Activated CD4-positive, alpha-beta memory T cell treated with anti-CD3 and anti-CD28 coated beads, Interleukin-2, amount 10 ng/mL, durations not matched to agents 7 days and 5 days (primary cell): Measurements from ENCODE around the gene ACOXL. TPM values are rescaled to one million over a fixed set of nuclear protein-coding genes. Genes with fewer than 3 reads are reported as not detected.

Experiments used
- CTCF ChIA-PET: fragments of 350-600 bp; sonication (Branson Sonifier 250); formaldehyde crosslinking; loops from one replicate; lab custom pipeline; 2021; ENCODE audit warnings: antibody characterized with exemption, inconsistent platforms; lab: Charles Lee
- POLR2A ChIA-PET: fragments of 350-600 bp; sonication (Branson Sonifier 250); formaldehyde crosslinking; loops from one replicate; lab custom pipeline; 2021; ENCODE audit warnings: antibody characterized with exemption; lab: Charles Lee
- DNase-seq: peaks from one replicate; pipeline ENCODE4 v3.0.0-alpha.2; 2020
- H3K27ac Mint-ChIP-seq: one replicate; pipeline ENCODE4 v1.8.0; 2021; ENCODE audit warnings: mild to moderate bottlenecking, mixed read lengths
- H3K27me3 Mint-ChIP-seq: one replicate; pipeline ENCODE4 v1.8.0; 2021; ENCODE audit warnings: mixed read lengths
- H3K36me3 Mint-ChIP-seq: one replicate; pipeline ENCODE4 v1.8.0; 2021; ENCODE audit warnings: low read depth, mixed read lengths
- H3K4me1 Mint-ChIP-seq: one replicate; pipeline ENCODE4 v1.8.0; 2021; ENCODE audit warnings: mixed read lengths
- H3K4me3 Mint-ChIP-seq: one replicate; pipeline ENCODE4 v1.8.0; 2021; ENCODE audit warnings: mild to moderate bottlenecking, mixed read lengths
- H3K9me3 Mint-ChIP-seq: one replicate; pipeline ENCODE4 v1.8.0; 2021; ENCODE audit warnings: mixed read lengths
- total RNA-seq, 2 experiments: library from RNA; stranded (reverse); gene quantifications; one replicate each; pipeline ENCODE4 v1.2.3, GENCODE V29; 2021

ACOXL gene
- total RNA-seq, 2 experiments from 2014 or later, result 0.18 to 0.30 TPM

DNA sequence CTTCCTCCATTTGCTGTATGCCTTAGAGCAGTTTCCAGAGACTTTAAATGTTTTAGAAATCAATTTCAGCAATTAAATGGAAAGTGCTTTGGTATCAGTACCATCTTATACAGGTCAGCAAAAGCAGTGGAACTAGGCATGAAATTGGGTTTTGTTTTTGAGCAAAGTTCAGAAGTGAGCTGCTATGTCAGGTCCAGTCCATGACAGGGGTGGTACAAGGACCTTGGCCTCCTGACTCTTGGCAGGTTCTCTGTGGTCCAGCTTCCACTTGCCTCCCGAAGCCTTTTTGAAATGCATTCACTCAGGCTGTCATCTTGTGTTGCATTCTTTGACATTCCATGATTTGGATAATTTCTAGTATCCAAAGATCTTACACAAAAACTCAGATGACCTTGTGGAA lies 159.3 kb downstream of the ACOXL start:
- ChIA-PET CTCF (no interaction called here), POLR2A (no interaction called here)
- Mint-ChIP-seq H3K9me3 (no peaks in the 10 kb centered on the region), H3K27ac (no peak overlapping the region), H3K4me3 (no peak overlapping the region), H3K36me3 (no peaks in the 10 kb centered on the region), H3K27me3 (peaks cover 65% of the 10 kb centered on the region), H3K4me1 (no peaks in the 10 kb centered on the region)
- no peak for DNase-seq

- Mint-ChIP-seq H3K27ac (no peak overlapping the region), H3K9me3 (no peaks in the 10 kb centered on the region), H3K36me3 (no peaks in the 10 kb centered on the region), H3K4me3 (no peak overlapping the region), H3K27me3 (peaks cover 55% of the 10 kb centered on the region), H3K4me1 (no peaks in the 10 kb centered on the region)
- CTCF ChIA-PET, result no interaction called here
- POLR2A ChIA-PET, result no interaction called here
- DNase-seq, result no peak
These were observed 163.9 kb downstream of the ACOXL start for GRCh38 chr2:110896226-110896625.

- Mint-ChIP-seq H3K4me1 (no peaks in the 10 kb centered on the region), H3K4me3 (no peak overlapping the region), H3K27me3 (peaks cover 46% of the 10 kb centered on the region), H3K9me3 (no peaks in the 10 kb centered on the region), H3K36me3 (no peaks in the 10 kb centered on the region), H3K27ac (no peak overlapping the region)
- POLR2A ChIA-PET, result no interaction called here
- no peak for DNase-seq
- CTCF ChIA-PET, result no interaction called here
These were observed 165.6 kb downstream of the ACOXL start for GRCh38 chr2:110897966-110898365.

GRCh38 chr2:110900191-110900590 lies 167.8 kb downstream of the ACOXL start:
- ChIA-PET POLR2A (no interaction called here), CTCF (no interaction called here)
- Mint-ChIP-seq H3K9me3 (no peaks in the 10 kb centered on the region), H3K4me1 (no peaks in the 10 kb centered on the region), H3K36me3 (no peaks in the 10 kb centered on the region), H3K4me3 (no peak overlapping the region), H3K27me3 (peaks cover 34% of the 10 kb centered on the region), H3K27ac (no peak overlapping the region)
- no peak for DNase-seq

GRCh38 chr2:110903548-110903947 lies 171.2 kb downstream of the ACOXL start:
- DNase-seq, result no peak
- no peaks in the 10 kb centered on the region for H3K4me1 Mint-ChIP-seq
- no peak overlapping the region for H3K27ac Mint-ChIP-seq
- H3K27me3 Mint-ChIP-seq, result peaks cover 21% of the 10 kb centered on the region
- ChIA-PET POLR2A (no interaction called here), CTCF (no interaction called here)
- H3K4me3 Mint-ChIP-seq, result no peak overlapping the region
- H3K36me3 Mint-ChIP-seq, result no peaks in the 10 kb centered on the region
- H3K9me3 Mint-ChIP-seq, result no peaks in the 10 kb centered on the region

GRCh38 chr2:110904116-110904778 lies 171.9 kb downstream of the ACOXL start:
- no peak for DNase-seq
- POLR2A ChIA-PET, result no interaction called here
- H3K36me3 Mint-ChIP-seq, result no peaks in the 10 kb centered on the region
- CTCF ChIA-PET, result no interaction called here
- no peak overlapping the region for H3K4me3 Mint-ChIP-seq
- H3K4me1 Mint-ChIP-seq, result no peaks in the 10 kb centered on the region
- H3K27ac Mint-ChIP-seq, result no peak overlapping the region
- H3K27me3 Mint-ChIP-seq, result peaks cover 19% of the 10 kb centered on the region
- H3K9me3 Mint-ChIP-seq, result no peaks in the 10 kb centered on the region

DNA sequence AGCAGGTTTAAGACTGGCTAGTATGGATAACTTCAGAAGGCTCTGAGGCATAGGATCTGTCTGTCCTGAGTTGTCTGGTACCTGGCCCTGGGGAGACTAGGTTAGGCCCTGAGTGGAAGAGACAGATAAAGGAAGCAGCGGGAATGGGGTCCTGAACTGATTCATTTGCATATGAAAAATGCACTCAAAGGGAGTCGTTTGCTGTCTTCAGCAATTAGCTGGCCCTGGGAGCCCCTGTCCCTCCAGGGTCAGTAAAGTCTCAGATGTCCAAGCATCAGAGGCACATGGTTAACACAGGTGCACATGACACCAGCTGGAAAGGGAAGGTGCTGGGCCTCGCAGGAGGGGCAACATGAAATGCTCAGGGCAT lies 172.4 kb downstream of the ACOXL start:
- DNase-seq, result no peak
- Mint-ChIP-seq H3K4me1 (peaks cover under 1% of the 10 kb centered on the region), H3K36me3 (no peaks in the 10 kb centered on the region), H3K27me3 (peaks cover 18% of the 10 kb centered on the region), H3K27ac (no peak overlapping the region), H3K4me3 (no peak overlapping the region), H3K9me3 (no peaks in the 10 kb centered on the region)
- CTCF ChIA-PET, result no interaction called here
- POLR2A ChIA-PET, result no interaction called here

- Mint-ChIP-seq H3K36me3 (no peaks in the 10 kb centered on the region), H3K4me3 (no peak overlapping the region), H3K27ac (no peak overlapping the region), H3K27me3 (peaks cover 22% of the 10 kb centered on the region), H3K4me1 (peaks cover 4% of the 10 kb centered on the region), H3K9me3 (no peaks in the 10 kb centered on the region)
- no peak for DNase-seq
- POLR2A ChIA-PET, result no interaction called here
- CTCF ChIA-PET, result no interaction called here
These were observed 172.8 kb downstream of the ACOXL start for GRCh38 chr2:110905217-110905616.

DNA sequence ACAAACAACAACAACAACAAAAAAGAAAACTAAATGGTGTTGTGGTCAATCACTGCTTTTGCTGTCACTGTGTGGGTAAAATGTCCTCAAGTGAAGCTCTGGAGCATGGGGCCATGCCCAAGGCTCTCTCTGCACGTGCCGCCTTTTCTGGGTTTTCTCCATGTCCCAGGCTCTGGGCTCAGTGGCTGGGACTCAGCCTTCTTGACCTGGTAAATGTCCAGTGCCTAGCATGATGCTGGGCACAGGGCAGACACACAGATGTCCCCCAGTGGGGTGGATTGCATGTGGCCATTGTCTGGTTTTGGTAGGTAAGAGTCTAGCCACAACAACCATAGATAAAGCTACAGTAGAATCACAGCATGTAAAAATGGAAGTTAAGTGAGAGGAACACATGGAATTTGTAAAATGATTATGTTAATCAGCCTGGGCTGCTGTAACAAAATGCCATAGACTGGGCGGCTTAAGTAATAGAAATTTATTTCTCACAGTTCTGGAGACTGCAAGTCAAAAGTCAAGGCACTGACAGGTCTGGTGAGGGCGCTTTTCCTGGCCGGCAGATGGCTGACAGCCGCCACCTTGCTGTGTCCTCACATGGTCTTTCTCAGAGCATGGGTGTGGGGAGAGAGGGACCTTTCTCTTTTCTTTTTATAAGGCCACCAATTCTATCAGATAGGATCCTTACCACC lies 174.4 kb downstream of the ACOXL start:
- H3K36me3 Mint-ChIP-seq, result no peaks in the 10 kb centered on the region
- CTCF ChIA-PET, result no interaction called here
- POLR2A ChIA-PET, result no interaction called here
- peaks cover 24% of the 10 kb centered on the region for H3K27me3 Mint-ChIP-seq
- peaks cover 4% of the 10 kb centered on the region for H3K4me1 Mint-ChIP-seq
- no peak for DNase-seq
- no peak overlapping the region for H3K4me3 Mint-ChIP-seq
- H3K27ac Mint-ChIP-seq, result no peak overlapping the region
- H3K9me3 Mint-ChIP-seq, result peaks cover 7% of the 10 kb centered on the region

DNA sequence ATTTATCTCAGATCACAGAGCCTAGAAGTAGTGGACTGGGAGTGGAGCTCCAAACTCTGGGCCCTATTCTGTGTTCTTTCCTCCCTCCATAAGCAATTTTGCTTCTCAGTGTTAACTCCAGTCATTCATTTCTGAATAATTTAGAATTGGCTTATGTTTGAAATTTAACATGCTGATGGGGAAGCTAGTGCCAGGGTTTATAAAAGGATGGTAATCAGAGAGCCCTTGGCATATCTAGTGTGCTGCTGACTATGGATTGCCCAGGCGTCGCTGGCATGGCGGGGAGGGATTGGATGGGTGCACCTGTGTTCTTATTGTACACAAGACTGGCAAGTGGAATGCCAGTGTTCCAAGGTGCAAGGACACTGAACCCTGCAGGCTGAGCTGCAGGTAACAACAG lies 177.1 kb downstream of the ACOXL start:
- no peak overlapping the region for H3K4me3 Mint-ChIP-seq
- POLR2A ChIA-PET, result no interaction called here
- CTCF ChIA-PET, result no interaction called here
- H3K4me1 Mint-ChIP-seq, result peaks cover 4% of the 10 kb centered on the region
- peaks cover 19% of the 10 kb centered on the region for H3K9me3 Mint-ChIP-seq
- no peak for DNase-seq
- H3K27ac Mint-ChIP-seq, result no peak overlapping the region
- H3K27me3 Mint-ChIP-seq, result peaks cover 39% of the 10 kb centered on the region
- H3K36me3 Mint-ChIP-seq, result no peaks in the 10 kb centered on the region

GRCh38 chr2:110910423-110910822 lies 178.1 kb downstream of the ACOXL start:
- Mint-ChIP-seq H3K27ac (no peak overlapping the region), H3K36me3 (no peaks in the 10 kb centered on the region), H3K27me3 (peaks cover 43% of the 10 kb centered on the region), H3K9me3 (peaks cover 19% of the 10 kb centered on the region), H3K4me3 (no peak overlapping the region), H3K4me1 (peaks cover 4% of the 10 kb centered on the region)
- ChIA-PET CTCF (no interaction called here), POLR2A (no interaction called here)
- no peak for DNase-seq

GRCh38 chr2:110919738-110920137 lies 187.4 kb downstream of the ACOXL start:
- ChIA-PET POLR2A (no interaction called here), CTCF (no interaction called here)
- H3K36me3 Mint-ChIP-seq, result peaks cover 3% of the 10 kb centered on the region
- no peaks in the 10 kb centered on the region for H3K4me1 Mint-ChIP-seq
- H3K27ac Mint-ChIP-seq, result no peak overlapping the region
- no peak for DNase-seq
- H3K4me3 Mint-ChIP-seq, result no peak overlapping the region
- peaks cover 61% of the 10 kb centered on the region for H3K27me3 Mint-ChIP-seq
- H3K9me3 Mint-ChIP-seq, result no peaks in the 10 kb centered on the region

- Mint-ChIP-seq H3K4me3 (no peak overlapping the region), H3K4me1 (no peaks in the 10 kb centered on the region), H3K36me3 (peaks cover 11% of the 10 kb centered on the region), H3K9me3 (peaks cover 16% of the 10 kb centered on the region), H3K27me3 (peaks cover 19% of the 10 kb centered on the region), H3K27ac (no peak overlapping the region)
- CTCF ChIA-PET, result no interaction called here
- DNase-seq, result no peak
- POLR2A ChIA-PET, result no interaction called here
These were observed 193.1 kb downstream of the ACOXL start for GRCh38 chr2:110925479-110925878.

DNA sequence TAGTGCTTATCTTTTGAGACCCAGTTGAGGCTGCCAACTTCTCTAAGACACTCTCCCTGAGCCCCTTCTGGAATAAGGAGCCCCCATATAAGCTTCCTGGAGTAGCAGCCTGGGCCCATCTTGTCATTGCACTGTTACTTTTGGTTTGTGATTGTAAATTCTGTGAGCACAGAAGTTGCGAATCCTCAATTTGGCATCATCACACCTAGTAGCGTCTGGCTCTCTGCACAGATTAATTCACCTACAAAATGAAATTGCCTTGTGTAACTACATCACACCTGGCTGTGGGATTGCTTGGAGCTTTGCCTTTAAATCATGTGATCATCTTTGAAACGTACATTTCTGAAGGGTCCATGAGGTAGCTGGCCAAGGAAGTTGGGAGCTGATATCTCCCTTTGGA lies 195.2 kb downstream of the ACOXL start:
- Mint-ChIP-seq H3K4me1 (no peaks in the 10 kb centered on the region), H3K27me3 (peaks cover 13% of the 10 kb centered on the region), H3K4me3 (no peak overlapping the region), H3K36me3 (peaks cover 14% of the 10 kb centered on the region), H3K27ac (no peak overlapping the region), H3K9me3 (peaks cover 18% of the 10 kb centered on the region)
- ChIA-PET CTCF (no interaction called here), POLR2A (no interaction called here)
- DNase-seq, result no peak
